Lung (tissue), 12 donors: Measurements from ENCODE around the gene UQCC5. TPM values are rescaled to one million over a fixed set of nuclear protein-coding genes. Genes with fewer than 3 reads are reported as not detected.
A peak's percentile ranks its signal among the peaks of the same experiment; 100 is the strongest.

Experiments used
- ATAC-seq: fragments of 200-7000 bp; cut with Tn5 transposase; one replicate; pipeline ENCODE4 v1.9.1; 2020; ENCODE audit warnings: moderate number of reproducible peaks; ENCODE audit not compliant: insufficient read depth, low FRiP score
- DNase-seq, 3 donors: peaks; one replicate each; pipeline ENCODE4 v3.0.0-alpha.2; 2013 to 2017
- H3K27ac ChIP-seq, 2 donors: one replicate each; pipeline ENCODE4 v1.5.1; 2013; ENCODE audit warnings: mild to moderate bottlenecking in 2 of 2, moderate library complexity in 2 of 2, control low read depth in 1 of 2, inconsistent platforms in 1 of 2, low read depth in 1 of 2, low read length in 1 of 2
- H3K27me3 ChIP-seq, 3 donors: one replicate each; pipeline ENCODE4 v1.5.1; 2013; ENCODE audit warnings: low read length in 2 of 3; ENCODE audit not compliant: control insufficient read depth in 3 of 3, insufficient read depth in 3 of 3
- H3K36me3 ChIP-seq, 4 donors: one replicate each; pipeline ENCODE4 v1.5.1; 2013; ENCODE audit warnings: low read length in 4 of 4, mild to moderate bottlenecking in 1 of 4, moderate library complexity in 1 of 4; ENCODE audit not compliant: control insufficient read depth in 4 of 4, insufficient read depth in 4 of 4
- H3K4me1 ChIP-seq, 5 donors: one replicate each; pipeline ENCODE4 v1.5.1; 2013; ENCODE audit warnings: low read length in 5 of 5, mild to moderate bottlenecking in 2 of 5, moderate library complexity in 1 of 5; ENCODE audit not compliant: control insufficient read depth in 5 of 5, insufficient read depth in 5 of 5
- H3K4me3 ChIP-seq: one replicate; pipeline ENCODE4 v1.5.1; 2013; ENCODE audit warnings: mild to moderate bottlenecking, control low read depth, moderate library complexity
- H3K9ac ChIP-seq, 2 donors: one replicate each; pipeline ENCODE4 v1.5.1; 2013; ENCODE audit warnings: low read length in 2 of 2, control low read depth in 1 of 2; ENCODE audit not compliant: insufficient read depth in 1 of 2
- H3K9me3 ChIP-seq, 4 donors: one replicate each; pipeline ENCODE4 v1.5.1; 2013; ENCODE audit warnings: low read length in 3 of 4, mild to moderate bottlenecking in 1 of 4, moderate library complexity in 1 of 4; ENCODE audit not compliant: control insufficient read depth in 4 of 4, insufficient read depth in 3 of 4
- WGBS, 2 donors: extraction: QIAGEN DNeasy Blood & Tissue Kit; methylation state at CpG; one replicate each; pipeline ENCODE4 v1.1.7; 2013; 5-methylcytosine and 5-hydroxymethylcytosine counted together
- polyA plus RNA-seq, 2 donors: library from polyadenylated mRNA; stranded (reverse); fragments of 200-250 nt; gene quantifications; one replicate each; pipeline ENCODE4 v1.2.1, GENCODE V29; 2013
- total RNA-seq, 2 donors: library from RNA; depleted of rRNA in 1 of 2; stranded (reverse); fragments of >200 nt in 1 of 2; gene quantifications; one replicate each; pipeline ENCODE4 v1.2.1, GENCODE V29; 2014 to 2021
- TF ChIP-seq, protein P1 (sequence below): IDR thresholded peaks from 2 replicates; pipeline ENCODE4 v1.5.1; 2012; ENCODE audit warnings: mild to moderate bottlenecking; ENCODE audit errors: control extremely low read depth, extremely low read depth
- donor health status: control.
- donor health status: control.
- donor health status: Bipolar disorder and iron deficiency.
- donor health status: healthy.
- donor health status: DM: yes; HTN: yes; CAD: no.

The UQCC5 gene
- total and polyA plus RNA-seq, 4 donors, result 3.1 to 104 (median 25.9) TPM

DNA sequence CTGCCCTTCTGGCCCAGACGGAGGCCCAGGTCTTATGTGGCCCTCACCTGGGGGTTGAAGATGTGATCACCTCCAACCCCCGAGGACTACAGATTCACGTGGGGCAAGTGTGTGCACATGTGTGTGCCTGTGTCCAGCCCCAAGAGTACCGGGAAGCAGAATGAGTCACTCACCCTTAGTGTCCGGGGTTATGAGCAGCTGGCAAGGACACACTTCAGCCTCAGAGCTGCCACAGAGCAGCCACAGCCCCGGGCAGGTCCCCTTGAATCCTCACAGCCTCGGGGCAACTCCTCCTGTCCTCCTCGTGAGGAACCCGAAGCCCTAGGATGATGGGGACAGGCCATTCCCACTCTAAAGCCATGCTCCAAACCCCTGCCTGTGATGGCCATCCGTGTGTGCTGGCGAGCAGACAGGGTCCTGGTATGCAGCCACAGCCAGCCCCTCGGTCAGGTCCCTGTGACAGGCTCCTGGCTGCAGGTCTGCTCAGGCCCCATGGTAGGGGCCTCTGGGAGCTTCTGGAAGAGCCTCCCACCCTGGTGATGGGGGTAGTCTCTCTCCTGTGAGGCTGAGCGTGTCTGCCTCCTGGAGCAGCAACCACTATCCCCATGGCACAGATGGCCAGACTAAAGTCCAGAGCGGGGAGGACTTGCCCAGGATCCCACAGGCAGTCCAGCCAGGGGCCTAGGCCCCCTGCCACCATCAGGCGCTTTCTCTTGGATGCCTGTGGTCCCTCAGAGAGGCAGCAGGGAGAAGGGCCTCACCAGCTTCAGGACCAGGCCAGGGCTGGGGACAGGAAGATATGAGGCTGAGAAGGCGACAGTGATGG is 40.4 kb upstream of the UQCC5 start:
- H3K4me1 ChIP-seq, result peaks cover 0 to 39% (median 0%) of the 10 kb centered on the region in 5 donors
- 56 to 66% methylated on average over 16 of the region's 16 CpGs for WGBS, 2 donors
- DNase-seq, result no peak

DNA sequence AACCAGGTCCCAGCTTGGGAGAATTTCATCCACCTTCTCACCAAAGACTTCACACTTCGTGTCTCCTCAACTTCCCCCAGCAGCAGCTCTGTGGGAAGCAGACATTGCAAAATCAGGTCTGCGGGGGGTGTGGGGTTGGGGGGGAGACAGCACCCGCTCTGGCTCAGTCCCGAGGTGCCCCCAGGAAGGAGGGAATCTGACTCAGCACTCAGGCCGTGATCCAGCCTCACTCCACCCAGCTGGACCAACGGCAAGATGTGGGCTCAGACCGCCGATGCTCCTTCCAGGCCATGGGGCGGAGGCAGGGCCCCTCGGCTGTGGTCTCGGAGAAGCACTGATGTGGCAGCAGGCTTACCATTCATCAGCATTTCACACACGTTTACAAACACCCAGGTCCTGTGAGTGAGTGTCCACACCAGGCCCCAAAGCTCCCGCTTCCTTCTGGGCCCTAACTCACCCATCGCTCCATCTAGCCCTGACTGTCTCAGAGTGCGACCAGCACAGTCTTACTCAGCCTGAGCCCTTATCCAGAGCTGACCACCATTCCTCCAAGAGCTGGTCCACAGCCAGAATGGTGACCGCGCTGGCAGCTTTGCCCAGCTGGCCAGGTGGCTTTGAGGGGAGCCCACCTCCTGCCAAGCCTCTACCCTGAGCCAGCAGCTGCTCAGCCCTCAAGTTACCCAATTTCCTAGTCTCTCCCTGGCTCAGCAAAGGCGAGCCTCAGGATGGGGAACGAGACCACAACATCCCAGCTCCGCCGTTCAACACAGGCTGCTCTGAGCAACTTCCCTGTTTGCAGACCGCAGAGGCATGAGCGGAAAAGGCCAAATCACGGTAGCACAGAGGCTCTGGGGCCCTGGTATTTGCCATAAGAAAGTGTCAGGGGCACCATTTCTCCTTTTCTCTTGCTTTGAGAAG is 38.0 kb upstream of the UQCC5 start:
- Histone ChIP-seq H3K9me3 (no peaks in the 10 kb centered on the region), H3K27me3 (no peaks in the 10 kb centered on the region), H3K4me1 (peaks cover 0 to 20% (median 0%) of the 10 kb centered on the region in 5 donors), H3K4me3 (no peak overlapping the region), H3K36me3 (peaks cover 0 to 10% (median 0%) of the 10 kb centered on the region in 4 donors), H3K9ac (no peak overlapping the region), H3K27ac (peak overlapping the region in 1 of 2 donors; percentile 34)
- TF ChIP-seq, protein P1, sequence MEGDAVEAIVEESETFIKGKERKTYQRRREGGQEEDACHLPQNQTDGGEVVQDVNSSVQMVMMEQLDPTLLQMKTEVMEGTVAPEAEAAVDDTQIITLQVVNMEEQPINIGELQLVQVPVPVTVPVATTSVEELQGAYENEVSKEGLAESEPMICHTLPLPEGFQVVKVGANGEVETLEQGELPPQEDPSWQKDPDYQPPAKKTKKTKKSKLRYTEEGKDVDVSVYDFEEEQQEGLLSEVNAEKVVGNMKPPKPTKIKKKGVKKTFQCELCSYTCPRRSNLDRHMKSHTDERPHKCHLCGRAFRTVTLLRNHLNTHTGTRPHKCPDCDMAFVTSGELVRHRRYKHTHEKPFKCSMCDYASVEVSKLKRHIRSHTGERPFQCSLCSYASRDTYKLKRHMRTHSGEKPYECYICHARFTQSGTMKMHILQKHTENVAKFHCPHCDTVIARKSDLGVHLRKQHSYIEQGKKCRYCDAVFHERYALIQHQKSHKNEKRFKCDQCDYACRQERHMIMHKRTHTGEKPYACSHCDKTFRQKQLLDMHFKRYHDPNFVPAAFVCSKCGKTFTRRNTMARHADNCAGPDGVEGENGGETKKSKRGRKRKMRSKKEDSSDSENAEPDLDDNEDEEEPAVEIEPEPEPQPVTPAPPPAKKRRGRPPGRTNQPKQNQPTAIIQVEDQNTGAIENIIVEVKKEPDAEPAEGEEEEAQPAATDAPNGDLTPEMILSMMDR, result no peak
- ATAC-seq (no peak), DNase-seq (peak in 1 of 3 donors; percentile 35)
- WGBS, 2 donors, result 21 to 64% methylated on average over 24 of the region's 24 CpGs

More for the DNA sequence above, 40.4 kb upstream of the UQCC5 start:
- H3K4me3 ChIP-seq, result peak overlapping the region; percentile 37
- TF ChIP-seq, protein P1, result no peak
- H3K9ac ChIP-seq, result no peak overlapping the region
- peak overlapping the region; percentile 50 to 85 for H3K27ac ChIP-seq
- no peaks in the 10 kb centered on the region for H3K9me3 ChIP-seq
- peaks cover 0 to 31% (median 8%) of the 10 kb centered on the region in 4 donors for H3K36me3 ChIP-seq
- ATAC-seq, result peak; percentile 44
- H3K27me3 ChIP-seq, result no peaks in the 10 kb centered on the region

DNA sequence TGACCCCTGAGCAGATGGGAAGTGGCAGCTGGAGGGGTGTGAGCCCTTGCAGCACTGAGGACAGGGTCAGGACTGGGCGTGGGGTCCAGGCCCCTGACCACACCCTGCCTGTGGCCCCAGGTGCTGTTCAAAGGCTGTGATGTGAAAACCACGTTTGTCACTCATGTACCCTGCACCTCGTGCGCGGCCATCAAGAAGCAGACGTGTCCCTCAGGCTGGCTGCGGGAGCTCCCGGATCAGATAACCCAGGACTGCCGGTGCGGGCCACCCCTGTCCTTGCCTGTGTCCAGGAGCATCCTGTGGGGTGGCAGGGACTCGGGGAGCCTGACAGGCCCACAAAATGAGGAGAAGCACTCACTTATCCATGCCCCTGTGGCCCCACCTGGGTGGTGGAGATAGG is 35.4 kb upstream of the UQCC5 start:
- TF ChIP-seq, protein P1, result no peak
- H3K9me3 ChIP-seq, result no peaks in the 10 kb centered on the region
- H3K27me3 ChIP-seq, result no peaks in the 10 kb centered on the region
- peaks cover 0 to 4% (median 0%) of the 10 kb centered on the region in 5 donors for H3K4me1 ChIP-seq
- H3K36me3 ChIP-seq, result peaks cover 0 to 9% (median 0%) of the 10 kb centered on the region in 4 donors
- no peak overlapping the region for H3K9ac ChIP-seq
- 87 to 89% methylated on average over 11 of the region's 11 CpGs for WGBS, 2 donors
- DNase-seq (no peak), ATAC-seq (no peak)
- no peak overlapping the region for H3K4me3 ChIP-seq
- H3K27ac ChIP-seq, result no peak overlapping the region
